ENCODE measurements around the gene RTL10. TPM values are rescaled to one million over a fixed set of nuclear protein-coding genes. Genes with fewer than 3 reads are reported as not detected.

RTL10 gene
- total and polyA plus RNA-seq, 2 of the 8 experiments (the other 6 are each of a cell fraction or from before 2014, with no cell fraction given): 11.5 to 18.8 TPM

DNA sequence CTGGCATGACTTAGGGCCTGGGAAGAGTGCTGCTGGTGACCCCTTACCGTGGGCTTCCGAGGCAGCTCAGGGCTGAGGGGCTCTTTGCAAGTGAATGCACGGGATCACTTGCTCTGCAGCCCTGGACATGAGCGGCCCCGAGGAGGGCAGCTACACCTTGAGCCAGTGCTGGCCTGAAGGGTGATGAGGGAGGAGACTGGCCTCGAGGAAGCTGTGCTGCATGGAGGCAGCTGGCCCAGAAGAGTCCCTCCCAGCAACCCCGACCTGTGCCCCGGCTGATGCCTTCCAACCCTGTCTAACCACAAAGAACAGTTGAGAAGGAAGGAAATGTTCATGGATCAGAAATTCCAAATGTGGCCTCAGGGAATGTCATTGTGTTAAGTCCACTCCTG lies 48.9 kb downstream of the RTL10 start (continued):
- TF ChIP-seq, protein P1, sequence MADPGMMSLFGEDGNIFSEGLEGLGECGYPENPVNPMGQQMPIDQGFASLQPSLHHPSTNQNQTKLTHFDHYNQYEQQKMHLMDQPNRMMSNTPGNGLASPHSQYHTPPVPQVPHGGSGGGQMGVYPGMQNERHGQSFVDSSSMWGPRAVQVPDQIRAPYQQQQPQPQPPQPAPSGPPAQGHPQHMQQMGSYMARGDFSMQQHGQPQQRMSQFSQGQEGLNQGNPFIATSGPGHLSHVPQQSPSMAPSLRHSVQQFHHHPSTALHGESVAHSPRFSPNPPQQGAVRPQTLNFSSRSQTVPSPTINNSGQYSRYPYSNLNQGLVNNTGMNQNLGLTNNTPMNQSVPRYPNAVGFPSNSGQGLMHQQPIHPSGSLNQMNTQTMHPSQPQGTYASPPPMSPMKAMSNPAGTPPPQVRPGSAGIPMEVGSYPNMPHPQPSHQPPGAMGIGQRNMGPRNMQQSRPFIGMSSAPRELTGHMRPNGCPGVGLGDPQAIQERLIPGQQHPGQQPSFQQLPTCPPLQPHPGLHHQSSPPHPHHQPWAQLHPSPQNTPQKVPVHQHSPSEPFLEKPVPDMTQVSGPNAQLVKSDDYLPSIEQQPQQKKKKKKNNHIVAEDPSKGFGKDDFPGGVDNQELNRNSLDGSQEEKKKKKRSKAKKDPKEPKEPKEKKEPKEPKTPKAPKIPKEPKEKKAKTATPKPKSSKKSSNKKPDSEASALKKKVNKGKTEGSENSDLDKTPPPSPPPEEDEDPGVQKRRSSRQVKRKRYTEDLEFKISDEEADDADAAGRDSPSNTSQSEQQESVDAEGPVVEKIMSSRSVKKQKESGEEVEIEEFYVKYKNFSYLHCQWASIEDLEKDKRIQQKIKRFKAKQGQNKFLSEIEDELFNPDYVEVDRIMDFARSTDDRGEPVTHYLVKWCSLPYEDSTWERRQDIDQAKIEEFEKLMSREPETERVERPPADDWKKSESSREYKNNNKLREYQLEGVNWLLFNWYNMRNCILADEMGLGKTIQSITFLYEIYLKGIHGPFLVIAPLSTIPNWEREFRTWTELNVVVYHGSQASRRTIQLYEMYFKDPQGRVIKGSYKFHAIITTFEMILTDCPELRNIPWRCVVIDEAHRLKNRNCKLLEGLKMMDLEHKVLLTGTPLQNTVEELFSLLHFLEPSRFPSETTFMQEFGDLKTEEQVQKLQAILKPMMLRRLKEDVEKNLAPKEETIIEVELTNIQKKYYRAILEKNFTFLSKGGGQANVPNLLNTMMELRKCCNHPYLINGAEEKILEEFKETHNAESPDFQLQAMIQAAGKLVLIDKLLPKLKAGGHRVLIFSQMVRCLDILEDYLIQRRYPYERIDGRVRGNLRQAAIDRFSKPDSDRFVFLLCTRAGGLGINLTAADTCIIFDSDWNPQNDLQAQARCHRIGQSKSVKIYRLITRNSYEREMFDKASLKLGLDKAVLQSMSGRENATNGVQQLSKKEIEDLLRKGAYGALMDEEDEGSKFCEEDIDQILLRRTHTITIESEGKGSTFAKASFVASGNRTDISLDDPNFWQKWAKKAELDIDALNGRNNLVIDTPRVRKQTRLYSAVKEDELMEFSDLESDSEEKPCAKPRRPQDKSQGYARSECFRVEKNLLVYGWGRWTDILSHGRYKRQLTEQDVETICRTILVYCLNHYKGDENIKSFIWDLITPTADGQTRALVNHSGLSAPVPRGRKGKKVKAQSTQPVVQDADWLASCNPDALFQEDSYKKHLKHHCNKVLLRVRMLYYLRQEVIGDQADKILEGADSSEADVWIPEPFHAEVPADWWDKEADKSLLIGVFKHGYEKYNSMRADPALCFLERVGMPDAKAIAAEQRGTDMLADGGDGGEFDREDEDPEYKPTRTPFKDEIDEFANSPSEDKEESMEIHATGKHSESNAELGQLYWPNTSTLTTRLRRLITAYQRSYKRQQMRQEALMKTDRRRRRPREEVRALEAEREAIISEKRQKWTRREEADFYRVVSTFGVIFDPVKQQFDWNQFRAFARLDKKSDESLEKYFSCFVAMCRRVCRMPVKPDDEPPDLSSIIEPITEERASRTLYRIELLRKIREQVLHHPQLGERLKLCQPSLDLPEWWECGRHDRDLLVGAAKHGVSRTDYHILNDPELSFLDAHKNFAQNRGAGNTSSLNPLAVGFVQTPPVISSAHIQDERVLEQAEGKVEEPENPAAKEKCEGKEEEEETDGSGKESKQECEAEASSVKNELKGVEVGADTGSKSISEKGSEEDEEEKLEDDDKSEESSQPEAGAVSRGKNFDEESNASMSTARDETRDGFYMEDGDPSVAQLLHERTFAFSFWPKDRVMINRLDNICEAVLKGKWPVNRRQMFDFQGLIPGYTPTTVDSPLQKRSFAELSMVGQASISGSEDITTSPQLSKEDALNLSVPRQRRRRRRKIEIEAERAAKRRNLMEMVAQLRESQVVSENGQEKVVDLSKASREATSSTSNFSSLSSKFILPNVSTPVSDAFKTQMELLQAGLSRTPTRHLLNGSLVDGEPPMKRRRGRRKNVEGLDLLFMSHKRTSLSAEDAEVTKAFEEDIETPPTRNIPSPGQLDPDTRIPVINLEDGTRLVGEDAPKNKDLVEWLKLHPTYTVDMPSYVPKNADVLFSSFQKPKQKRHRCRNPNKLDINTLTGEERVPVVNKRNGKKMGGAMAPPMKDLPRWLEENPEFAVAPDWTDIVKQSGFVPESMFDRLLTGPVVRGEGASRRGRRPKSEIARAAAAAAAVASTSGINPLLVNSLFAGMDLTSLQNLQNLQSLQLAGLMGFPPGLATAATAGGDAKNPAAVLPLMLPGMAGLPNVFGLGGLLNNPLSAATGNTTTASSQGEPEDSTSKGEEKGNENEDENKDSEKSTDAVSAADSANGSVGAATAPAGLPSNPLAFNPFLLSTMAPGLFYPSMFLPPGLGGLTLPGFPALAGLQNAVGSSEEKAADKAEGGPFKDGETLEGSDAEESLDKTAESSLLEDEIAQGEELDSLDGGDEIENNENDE (IDR thresholded peaks at IDR 0.05; ENCODE audit: insufficient replicate concordance, low read length): no peak
- TF ChIP-seq BACH1 (IDR thresholded peaks at IDR 0.05; ENCODE audit: low read length): no peak
- TF ChIP-seq, protein P2, sequence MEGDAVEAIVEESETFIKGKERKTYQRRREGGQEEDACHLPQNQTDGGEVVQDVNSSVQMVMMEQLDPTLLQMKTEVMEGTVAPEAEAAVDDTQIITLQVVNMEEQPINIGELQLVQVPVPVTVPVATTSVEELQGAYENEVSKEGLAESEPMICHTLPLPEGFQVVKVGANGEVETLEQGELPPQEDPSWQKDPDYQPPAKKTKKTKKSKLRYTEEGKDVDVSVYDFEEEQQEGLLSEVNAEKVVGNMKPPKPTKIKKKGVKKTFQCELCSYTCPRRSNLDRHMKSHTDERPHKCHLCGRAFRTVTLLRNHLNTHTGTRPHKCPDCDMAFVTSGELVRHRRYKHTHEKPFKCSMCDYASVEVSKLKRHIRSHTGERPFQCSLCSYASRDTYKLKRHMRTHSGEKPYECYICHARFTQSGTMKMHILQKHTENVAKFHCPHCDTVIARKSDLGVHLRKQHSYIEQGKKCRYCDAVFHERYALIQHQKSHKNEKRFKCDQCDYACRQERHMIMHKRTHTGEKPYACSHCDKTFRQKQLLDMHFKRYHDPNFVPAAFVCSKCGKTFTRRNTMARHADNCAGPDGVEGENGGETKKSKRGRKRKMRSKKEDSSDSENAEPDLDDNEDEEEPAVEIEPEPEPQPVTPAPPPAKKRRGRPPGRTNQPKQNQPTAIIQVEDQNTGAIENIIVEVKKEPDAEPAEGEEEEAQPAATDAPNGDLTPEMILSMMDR (IDR thresholded peaks at IDR 0.05; ENCODE audit: control extremely low read depth in 1 of 3, insufficient read depth in 1 of 3, low read depth in 1 of 3, low read length in 3 of 3): no peak
